ENCODE measurements around the gene HEMK1. TPM values are rescaled to one million over a fixed set of nuclear protein-coding genes. Genes with fewer than 3 reads are reported as not detected.

Gene HEMK1
- total RNA-seq, 1 donor from 2014 or later, result 10.9 TPM

DNA sequence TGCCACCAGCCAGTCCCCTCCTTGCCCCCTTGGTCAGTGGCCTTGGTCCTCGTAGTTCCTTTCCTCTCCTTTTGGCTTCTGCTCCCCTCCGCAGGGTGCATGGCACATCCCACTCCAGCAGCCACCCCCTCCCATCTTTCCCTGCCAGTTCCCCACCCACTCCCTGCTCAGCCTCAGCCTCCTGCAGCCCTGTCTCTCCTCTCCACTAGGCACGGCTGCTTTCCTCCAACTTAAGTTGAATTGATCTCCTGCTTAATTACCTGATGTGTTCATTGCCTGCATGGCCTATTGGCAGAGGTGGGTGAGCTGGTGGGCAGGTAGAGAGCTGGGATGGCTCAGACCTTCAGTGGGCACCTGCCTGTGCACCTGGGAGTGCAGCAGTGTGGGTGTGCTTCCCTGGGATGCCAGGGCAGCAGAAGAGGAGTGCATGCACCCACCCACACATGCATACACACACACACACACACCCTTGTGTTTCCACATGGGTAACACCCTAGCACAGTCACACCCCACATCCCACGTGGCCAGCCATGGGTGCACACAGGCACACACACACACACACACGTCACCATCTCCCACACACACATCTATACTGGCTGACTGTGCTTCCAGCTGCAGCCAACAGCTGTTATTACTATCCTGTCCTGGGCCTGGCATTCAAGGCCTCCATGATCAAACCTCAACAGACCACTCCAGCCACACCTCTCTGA lies 32.7 kb upstream of the HEMK1 start:
- Mint-ChIP-seq H3K9me3 (ENCODE audit: unreplicated experiment) (no peaks in the 10 kb centered on the region), H3K36me3 (ENCODE audit: low read depth, unreplicated experiment) (no peaks in the 10 kb centered on the region), H3K27me3 (ENCODE audit: unreplicated experiment) (peaks cover 8% of the 10 kb centered on the region), H3K4me1 (ENCODE audit: unreplicated experiment) (peaks cover 18% of the 10 kb centered on the region), H3K27ac (ENCODE audit: unreplicated experiment) (no peak overlapping the region), H3K4me3 (ENCODE audit: unreplicated experiment) (no peak overlapping the region)
- no peak for DNase-seq (ENCODE audit: low spot score)
- TF ChIP-seq, protein P1, sequence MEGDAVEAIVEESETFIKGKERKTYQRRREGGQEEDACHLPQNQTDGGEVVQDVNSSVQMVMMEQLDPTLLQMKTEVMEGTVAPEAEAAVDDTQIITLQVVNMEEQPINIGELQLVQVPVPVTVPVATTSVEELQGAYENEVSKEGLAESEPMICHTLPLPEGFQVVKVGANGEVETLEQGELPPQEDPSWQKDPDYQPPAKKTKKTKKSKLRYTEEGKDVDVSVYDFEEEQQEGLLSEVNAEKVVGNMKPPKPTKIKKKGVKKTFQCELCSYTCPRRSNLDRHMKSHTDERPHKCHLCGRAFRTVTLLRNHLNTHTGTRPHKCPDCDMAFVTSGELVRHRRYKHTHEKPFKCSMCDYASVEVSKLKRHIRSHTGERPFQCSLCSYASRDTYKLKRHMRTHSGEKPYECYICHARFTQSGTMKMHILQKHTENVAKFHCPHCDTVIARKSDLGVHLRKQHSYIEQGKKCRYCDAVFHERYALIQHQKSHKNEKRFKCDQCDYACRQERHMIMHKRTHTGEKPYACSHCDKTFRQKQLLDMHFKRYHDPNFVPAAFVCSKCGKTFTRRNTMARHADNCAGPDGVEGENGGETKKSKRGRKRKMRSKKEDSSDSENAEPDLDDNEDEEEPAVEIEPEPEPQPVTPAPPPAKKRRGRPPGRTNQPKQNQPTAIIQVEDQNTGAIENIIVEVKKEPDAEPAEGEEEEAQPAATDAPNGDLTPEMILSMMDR (IDR thresholded peaks at IDR 0.05; ENCODE audit: unreplicated experiment), result no peak

DNA sequence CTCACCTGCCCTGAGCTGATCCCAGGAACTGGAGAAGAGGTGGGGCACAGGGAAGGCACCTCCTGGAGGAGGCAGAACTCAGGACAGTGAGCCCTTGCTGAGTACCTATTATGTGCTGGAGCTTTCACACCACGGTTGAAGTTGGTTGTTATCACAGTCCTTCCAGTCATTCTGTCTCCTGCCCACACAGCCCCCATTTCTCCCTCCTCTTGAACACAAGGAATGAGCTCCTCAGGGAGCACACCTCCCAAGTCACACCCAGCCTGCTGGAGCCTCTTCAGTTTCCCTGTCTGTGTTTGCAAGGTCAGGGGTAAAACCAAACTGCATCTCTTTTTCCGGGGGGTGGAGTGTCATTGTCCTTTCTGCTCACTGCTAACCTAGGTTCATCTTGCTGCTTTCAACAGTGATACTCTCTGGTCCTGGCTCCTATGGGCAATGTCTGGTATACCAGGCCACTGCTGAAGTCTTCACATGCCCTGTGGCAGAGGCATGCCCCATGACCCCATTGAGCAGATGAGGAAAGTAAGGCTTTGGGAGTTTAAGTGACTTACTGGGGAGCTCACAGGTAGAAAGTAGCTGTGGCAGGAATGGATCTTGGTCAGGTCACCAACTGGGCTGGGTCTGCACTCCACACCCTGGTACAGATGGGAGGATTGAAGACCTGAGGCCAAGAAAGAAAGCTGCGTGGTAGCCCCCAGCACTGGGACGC lies 31.7 kb upstream of the HEMK1 start:
- H3K36me3 Mint-ChIP-seq (ENCODE audit: low read depth, unreplicated experiment), result no peaks in the 10 kb centered on the region
- no peak overlapping the region for H3K27ac Mint-ChIP-seq (ENCODE audit: unreplicated experiment)
- peaks cover 18% of the 10 kb centered on the region for H3K4me1 Mint-ChIP-seq (ENCODE audit: unreplicated experiment)
- no peak overlapping the region for H3K4me3 Mint-ChIP-seq (ENCODE audit: unreplicated experiment)
- H3K27me3 Mint-ChIP-seq (ENCODE audit: unreplicated experiment), result peaks cover 8% of the 10 kb centered on the region
- no peaks in the 10 kb centered on the region for H3K9me3 Mint-ChIP-seq (ENCODE audit: unreplicated experiment)
- no peak for DNase-seq (ENCODE audit: low spot score)
- TF ChIP-seq, protein P1 (IDR thresholded peaks at IDR 0.05; ENCODE audit: unreplicated experiment), result no peak

DNA sequence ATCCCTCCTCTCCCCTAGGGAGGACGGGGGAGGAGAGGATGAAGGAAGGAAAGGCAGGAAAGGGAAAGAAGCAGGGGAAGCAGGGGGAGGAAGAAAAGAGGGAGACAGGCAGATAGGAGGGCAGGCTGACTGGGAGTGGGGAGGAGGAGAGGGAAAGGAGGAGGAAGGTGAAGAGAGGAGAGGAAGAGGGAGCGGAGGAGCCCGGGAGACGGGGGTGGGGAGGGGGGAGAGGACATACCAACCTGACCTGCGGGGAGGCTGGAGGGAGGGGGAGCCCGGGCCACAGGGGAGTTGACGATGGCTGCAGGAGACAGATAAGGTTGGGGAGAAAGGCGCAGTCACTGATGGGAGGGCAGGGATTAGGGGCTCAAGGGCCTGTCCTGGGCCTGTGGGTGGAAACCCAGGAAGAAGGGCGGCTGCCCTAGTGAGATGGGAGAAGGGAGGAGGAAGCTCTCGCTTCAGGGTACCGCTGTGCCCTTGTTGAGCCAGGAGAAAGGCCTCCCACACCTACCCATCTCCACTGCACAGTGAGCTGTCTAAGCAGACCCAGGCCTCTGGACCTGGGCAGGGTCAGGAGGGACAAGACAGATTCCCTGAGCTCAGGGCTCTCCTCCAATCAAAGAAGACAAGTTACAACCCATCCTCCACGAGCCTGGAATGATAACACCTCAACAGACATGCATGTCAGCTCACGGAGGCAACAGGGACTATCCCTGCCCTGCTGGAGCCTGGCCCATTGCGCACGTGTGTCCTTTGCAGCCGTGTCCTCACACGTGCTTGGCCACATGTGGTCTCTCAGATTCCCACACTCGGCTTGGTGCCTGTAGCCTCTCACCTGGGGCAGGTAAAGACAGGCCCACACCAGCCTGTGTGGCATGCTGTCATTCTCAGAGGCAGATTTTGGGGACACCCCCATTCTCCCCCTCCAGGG lies 29.7 kb upstream of the HEMK1 start:
- Mint-ChIP-seq H3K27me3 (ENCODE audit: unreplicated experiment) (peaks cover 8% of the 10 kb centered on the region), H3K36me3 (ENCODE audit: low read depth, unreplicated experiment) (no peaks in the 10 kb centered on the region), H3K4me1 (ENCODE audit: unreplicated experiment) (peaks cover 18% of the 10 kb centered on the region), H3K4me3 (ENCODE audit: unreplicated experiment) (no peak overlapping the region), H3K9me3 (ENCODE audit: unreplicated experiment) (no peaks in the 10 kb centered on the region), H3K27ac (ENCODE audit: unreplicated experiment) (no peak overlapping the region)
- DNase-seq (ENCODE audit: low spot score), result no peak
- TF ChIP-seq, protein P1 (IDR thresholded peaks at IDR 0.05; ENCODE audit: unreplicated experiment), result no peak

DNA sequence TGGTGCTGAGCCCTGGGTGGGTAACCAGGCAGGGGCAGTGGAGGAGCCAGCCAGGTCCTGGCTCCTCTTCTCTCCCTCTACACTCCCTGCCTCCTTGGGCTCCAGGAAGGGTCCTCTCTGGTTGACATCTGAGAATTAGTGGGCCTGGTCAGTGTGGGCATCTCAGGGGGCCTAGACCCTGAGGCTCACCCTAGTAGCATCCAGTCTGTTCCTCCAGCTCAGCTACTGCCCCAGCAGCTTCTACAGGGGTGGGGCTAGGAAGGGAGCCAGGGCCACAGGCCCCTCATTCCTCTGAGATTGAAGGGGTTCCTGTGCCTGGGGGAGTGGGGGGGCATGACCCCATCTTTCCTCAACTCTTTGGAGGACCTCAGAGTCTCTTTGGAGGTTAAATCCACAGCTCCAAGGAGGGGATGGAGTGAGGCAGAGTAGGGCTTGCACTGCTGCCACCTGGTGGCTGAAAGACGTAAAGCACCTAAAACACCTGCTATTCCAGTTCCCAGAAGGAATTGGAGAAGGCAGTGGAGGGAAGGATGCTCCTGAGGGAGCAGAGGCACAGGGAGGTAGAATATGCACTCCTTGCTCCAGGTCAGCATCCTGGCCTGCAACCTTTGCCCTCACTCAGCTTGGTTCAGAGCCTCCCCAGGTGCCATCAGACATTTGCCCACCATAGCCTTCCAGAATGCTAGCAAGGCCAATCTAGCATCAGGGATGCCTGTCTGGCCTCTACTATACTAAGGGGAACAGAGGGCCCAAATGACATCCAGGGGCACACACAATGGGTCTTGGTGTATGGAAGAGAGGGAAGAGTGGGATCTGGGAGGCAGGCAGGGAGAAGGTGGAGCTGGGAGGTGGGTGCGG lies 26.9 kb upstream of the HEMK1 start:
- Mint-ChIP-seq H3K4me3 (ENCODE audit: unreplicated experiment) (no peak overlapping the region), H3K27me3 (ENCODE audit: unreplicated experiment) (peaks cover 6% of the 10 kb centered on the region), H3K27ac (ENCODE audit: unreplicated experiment) (no peak overlapping the region), H3K36me3 (ENCODE audit: low read depth, unreplicated experiment) (no peaks in the 10 kb centered on the region), H3K9me3 (ENCODE audit: unreplicated experiment) (no peaks in the 10 kb centered on the region), H3K4me1 (ENCODE audit: unreplicated experiment) (peaks cover 16% of the 10 kb centered on the region)
- DNase-seq (ENCODE audit: low spot score), result peak; percentile 84
- TF ChIP-seq, protein P1 (IDR thresholded peaks at IDR 0.05; ENCODE audit: unreplicated experiment), result peak; percentile 88

Data from endothelial cell (in vitro differentiated cells).